HG03139 (cell line): ENCODE results near the gene TDRD5.
"Not testable (repeated sequence)": the region's sequence is repeated elsewhere in the genome, so short reads cannot be mapped to it uniquely, and the experiment has no call there.

ENCODE experiments used
- ATAC-seq: cut with Tn5 transposase; IDR thresholded peaks from one replicate; pipeline ENCODE4 v1.9.1; 2021; ENCODE audit not compliant: unreplicated experiment

The TDRD5 gene

GRCh38 chr1:179598631-179599030 is 7.0 kb downstream of the TDRD5 start:
- no peak for ATAC-seq

- ATAC-seq, result no peak
These were observed 8.1 kb downstream of the TDRD5 start for GRCh38 chr1:179599623-179600249.

GRCh38 chr1:179601093-179601492 is 9.5 kb downstream of the TDRD5 start:
- no peak for ATAC-seq

- no peak for ATAC-seq
These were observed 20.7 kb downstream of the TDRD5 start for GRCh38 chr1:179612361-179612760.

GRCh38 chr1:179630719-179631118 is 39.1 kb downstream of the TDRD5 start:
- no peak for ATAC-seq

GRCh38 chr1:179632868-179633267 is 41.2 kb downstream of the TDRD5 start:
- peak; percentile 68 for ATAC-seq

GRCh38 chr1:179637211-179637860 is 45.7 kb downstream of the TDRD5 start:
- ATAC-seq, result no peak

- ATAC-seq, result no peak
These were observed 69.4 kb downstream of the TDRD5 start for GRCh38 chr1:179661018-179661417.

GRCh38 chr1:179663810-179664209 is 72.2 kb downstream of the TDRD5 start:
- no peak for ATAC-seq

- ATAC-seq, result no peak
These were observed 86.2 kb downstream of the TDRD5 start for GRCh38 chr1:179677882-179678281.

GRCh38 chr1:179694530-179694929 is 102.9 kb downstream of the TDRD5 start:
- not testable (repeated sequence) for ATAC-seq

- no peak for ATAC-seq
These were observed 111.4 kb downstream of the TDRD5 start for GRCh38 chr1:179702946-179703539.

GRCh38 chr1:179706339-179706941 is 114.8 kb downstream of the TDRD5 start:
- ATAC-seq, result no peak

- no peak for ATAC-seq
These were observed 115.8 kb downstream of the TDRD5 start for GRCh38 chr1:179707406-179707805.

GRCh38 chr1:179708434-179709195 is 117.0 kb downstream of the TDRD5 start:
- no peak for ATAC-seq

GRCh38 chr1:179709841-179710329 is 118.3 kb downstream of the TDRD5 start:
- peak; percentile 62 for ATAC-seq

- no peak for ATAC-seq
These were observed 122.5 kb downstream of the TDRD5 start for GRCh38 chr1:179714159-179714558.

GRCh38 chr1:179714623-179715022 is 123.0 kb downstream of the TDRD5 start:
- no peak for ATAC-seq

GRCh38 chr1:179719272-179719671 is 127.6 kb downstream of the TDRD5 start:
- no peak for ATAC-seq

GRCh38 chr1:179728271-179728670 is 136.6 kb downstream of the TDRD5 start:
- no peak for ATAC-seq

- no peak for ATAC-seq
These were observed 138.2 kb downstream of the TDRD5 start for GRCh38 chr1:179729881-179730280.
